ENCODE measurements around the gene TMEM45B.
"Not testable (repeated sequence)": the region's sequence is repeated elsewhere in the genome, so short reads cannot be mapped to it uniquely, and the experiment has no call there.

TMEM45B gene

GRCh38 chr11:129791515-129791914 lies 24.1 kb upstream of the TMEM45B start:
- no peak for DNase-seq (ENCODE audit: low read depth)
- H3K4me3 ChIP-seq (ENCODE audit: low read depth, low read length), result no peak overlapping the region
- TF ChIP-seq, protein P1, sequence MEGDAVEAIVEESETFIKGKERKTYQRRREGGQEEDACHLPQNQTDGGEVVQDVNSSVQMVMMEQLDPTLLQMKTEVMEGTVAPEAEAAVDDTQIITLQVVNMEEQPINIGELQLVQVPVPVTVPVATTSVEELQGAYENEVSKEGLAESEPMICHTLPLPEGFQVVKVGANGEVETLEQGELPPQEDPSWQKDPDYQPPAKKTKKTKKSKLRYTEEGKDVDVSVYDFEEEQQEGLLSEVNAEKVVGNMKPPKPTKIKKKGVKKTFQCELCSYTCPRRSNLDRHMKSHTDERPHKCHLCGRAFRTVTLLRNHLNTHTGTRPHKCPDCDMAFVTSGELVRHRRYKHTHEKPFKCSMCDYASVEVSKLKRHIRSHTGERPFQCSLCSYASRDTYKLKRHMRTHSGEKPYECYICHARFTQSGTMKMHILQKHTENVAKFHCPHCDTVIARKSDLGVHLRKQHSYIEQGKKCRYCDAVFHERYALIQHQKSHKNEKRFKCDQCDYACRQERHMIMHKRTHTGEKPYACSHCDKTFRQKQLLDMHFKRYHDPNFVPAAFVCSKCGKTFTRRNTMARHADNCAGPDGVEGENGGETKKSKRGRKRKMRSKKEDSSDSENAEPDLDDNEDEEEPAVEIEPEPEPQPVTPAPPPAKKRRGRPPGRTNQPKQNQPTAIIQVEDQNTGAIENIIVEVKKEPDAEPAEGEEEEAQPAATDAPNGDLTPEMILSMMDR (IDR thresholded peaks at IDR 0.05; ENCODE audit: control insufficient read depth, extremely low read depth, insufficient read depth), result no peak

- TF ChIP-seq, protein P1 (IDR thresholded peaks at IDR 0.05; ENCODE audit: control insufficient read depth, extremely low read depth, insufficient read depth), result no peak
- peak; percentile 69 for DNase-seq (ENCODE audit: low read depth)
- no peak overlapping the region for H3K4me3 ChIP-seq (ENCODE audit: low read depth, low read length)
Measured at GRCh38 chr11:129792663-129793062, 23.0 kb upstream of the TMEM45B start.

GRCh38 chr11:129795089-129795488 lies 20.6 kb upstream of the TMEM45B start:
- DNase-seq (ENCODE audit: low read depth), result no peak
- TF ChIP-seq, protein P1 (IDR thresholded peaks at IDR 0.05; ENCODE audit: control insufficient read depth, extremely low read depth, insufficient read depth), result no peak
- no peak overlapping the region for H3K4me3 ChIP-seq (ENCODE audit: low read depth, low read length)

DNA sequence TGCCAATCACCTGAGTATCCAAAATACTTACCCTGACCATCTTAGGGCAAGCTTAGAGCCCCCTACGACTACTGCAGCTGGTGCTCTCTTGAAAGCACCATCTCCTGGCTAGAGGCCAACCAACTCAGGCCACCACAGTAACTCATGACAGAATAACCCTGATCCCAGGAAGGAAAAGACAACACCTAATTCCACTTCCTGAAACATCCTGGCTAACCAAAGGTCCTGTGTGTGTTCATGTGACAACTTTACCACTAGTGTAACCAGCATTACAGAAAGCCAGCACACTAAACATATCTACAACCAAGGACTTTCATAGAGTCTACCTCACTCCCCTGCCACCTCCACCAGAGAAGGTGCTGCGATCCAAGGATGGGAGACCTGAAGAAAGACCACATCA lies 17.4 kb upstream of the TMEM45B start:
- TF ChIP-seq, protein P1 (IDR thresholded peaks at IDR 0.05; ENCODE audit: control insufficient read depth, extremely low read depth, insufficient read depth), result no peak
- no peak overlapping the region for H3K4me3 ChIP-seq (ENCODE audit: low read depth, low read length)
- no peak for DNase-seq (ENCODE audit: low read depth)

- DNase-seq (ENCODE audit: low read depth); H3K4me3 ChIP-seq (ENCODE audit: low read depth, low read length): not testable (repeated sequence)
Measured at GRCh38 chr11:129800162-129800561, 15.5 kb upstream of the TMEM45B start.

- no peak overlapping the region for H3K4me3 ChIP-seq (ENCODE audit: low read depth, low read length)
- TF ChIP-seq, protein P1 (IDR thresholded peaks at IDR 0.05; ENCODE audit: control insufficient read depth, extremely low read depth, insufficient read depth), result no peak
- no peak for DNase-seq (ENCODE audit: low read depth)
Measured at GRCh38 chr11:129800655-129801054, 15.0 kb upstream of the TMEM45B start.

DNA sequence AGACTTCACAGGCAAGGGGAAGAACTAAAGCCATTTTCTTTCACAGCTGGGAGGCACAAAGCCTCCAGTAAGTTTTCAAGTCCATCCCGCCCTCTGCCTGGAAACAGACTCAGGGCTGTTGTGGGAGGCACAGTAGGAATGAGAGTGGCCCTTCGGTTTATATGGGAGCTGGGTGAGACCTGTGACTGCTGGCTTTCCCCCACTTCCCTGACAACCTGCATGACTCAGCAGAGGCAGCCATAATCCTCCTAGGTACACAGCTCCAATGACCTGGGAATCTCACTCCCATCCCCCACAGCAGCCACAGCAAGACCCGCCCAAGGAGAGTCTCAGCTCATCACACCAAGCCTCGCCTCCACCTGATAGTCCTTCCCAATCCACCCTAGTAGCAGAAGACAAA lies 12.1 kb upstream of the TMEM45B start:
- TF ChIP-seq, protein P1 (IDR thresholded peaks at IDR 0.05; ENCODE audit: control insufficient read depth, extremely low read depth, insufficient read depth), result no peak
- DNase-seq (ENCODE audit: low read depth), result no peak
- H3K4me3 ChIP-seq (ENCODE audit: low read depth, low read length), result no peak overlapping the region

All from LNCaP clone FGC (cell line).